Activated T-helper 17 cell treated with anti-CD3 and anti-CD28 coated beads, Interleukin-2, amount 50 U/mL, for 72 hours (primary cell): Measurements from ENCODE around the gene NAA10. TPM values are rescaled to one million over a fixed set of nuclear protein-coding genes. Genes with fewer than 3 reads are reported as not detected.

Experiments used
- ATAC-seq: fragments of 150-1000 bp; cut with Tn5 transposase; replicated peaks from 2 replicates; pipeline ENCODE4 v1.10.0; 2021; ENCODE audit warnings: mild to moderate bottlenecking, moderate library complexity
- H3K27ac Mint-ChIP-seq: one replicate; pipeline ENCODE4 v1.8.0; 2022; ENCODE audit warnings: mixed read lengths
- H3K27me3 Mint-ChIP-seq: one replicate; pipeline ENCODE4 v1.8.0; 2022; ENCODE audit warnings: mixed read lengths
- H3K36me3 Mint-ChIP-seq: one replicate; pipeline ENCODE4 v1.8.0; 2022; ENCODE audit warnings: low read depth, mild to moderate bottlenecking, mixed read lengths
- H3K4me1 Mint-ChIP-seq: one replicate; pipeline ENCODE4 v1.8.0; 2022; ENCODE audit warnings: mixed read lengths
- H3K4me3 Mint-ChIP-seq: one replicate; pipeline ENCODE4 v1.8.0; 2022; ENCODE audit warnings: mild to moderate bottlenecking, mixed read lengths
- H3K9me3 Mint-ChIP-seq: one replicate; pipeline ENCODE4 v1.8.0; 2022; ENCODE audit warnings: mixed read lengths
- total RNA-seq, 2 donors: library from RNA; stranded (reverse); gene quantifications; one replicate each; pipeline ENCODE4 v1.2.3, GENCODE V29; 2022

Gene NAA10
- total RNA-seq, 2 donors from 2014 or later: 74.7 to 146 TPM

GRCh38 chrX:153931748-153932147, 3.1 kb downstream of the NAA10 start:
- peaks cover 49% of the 10 kb centered on the region for H3K36me3 Mint-ChIP-seq
- H3K4me3 Mint-ChIP-seq: peak overlapping the region; percentile 17
- H3K27me3 Mint-ChIP-seq: no peaks in the 10 kb centered on the region
- H3K9me3 Mint-ChIP-seq: no peaks in the 10 kb centered on the region
- ATAC-seq: no peak
- peak overlapping the region; percentile 83 for H3K27ac Mint-ChIP-seq
- H3K4me1 Mint-ChIP-seq: peaks cover 6% of the 10 kb centered on the region

GRCh38 chrX:153931151-153931550, 3.7 kb downstream of the NAA10 start:
- Mint-ChIP-seq H3K27ac (peak overlapping the region; percentile 83), H3K9me3 (no peaks in the 10 kb centered on the region), H3K4me1 (peaks cover 6% of the 10 kb centered on the region), H3K36me3 (peaks cover 49% of the 10 kb centered on the region), H3K4me3 (peak overlapping the region; percentile 17), H3K27me3 (no peaks in the 10 kb centered on the region)
- ATAC-seq: no peak

GRCh38 chrX:153930011-153930910, 4.6 kb downstream of the NAA10 start:
- Mint-ChIP-seq H3K36me3 (peaks cover 49% of the 10 kb centered on the region), H3K27me3 (no peaks in the 10 kb centered on the region), H3K27ac (no peak overlapping the region), H3K9me3 (no peaks in the 10 kb centered on the region), H3K4me1 (peaks cover 6% of the 10 kb centered on the region), H3K4me3 (no peak overlapping the region)
- ATAC-seq: no peak

GRCh38 chrX:153929576-153929975, 5.3 kb downstream of the NAA10 start:
- ATAC-seq: no peak
- H3K9me3 Mint-ChIP-seq: no peaks in the 10 kb centered on the region
- peaks cover 6% of the 10 kb centered on the region for H3K4me1 Mint-ChIP-seq
- no peak overlapping the region for H3K27ac Mint-ChIP-seq
- no peaks in the 10 kb centered on the region for H3K27me3 Mint-ChIP-seq
- peaks cover 52% of the 10 kb centered on the region for H3K36me3 Mint-ChIP-seq
- peak overlapping the region; percentile 88 for H3K4me3 Mint-ChIP-seq

- H3K4me1 Mint-ChIP-seq: peaks cover 6% of the 10 kb centered on the region
These were observed 6.0 kb downstream of the NAA10 start for GRCh38 chrX:153928846-153929245.

GRCh38 chrX:153927922-153928760, 6.7 kb downstream of the NAA10 start:
- peak; percentile 83 for ATAC-seq
- H3K9me3 Mint-ChIP-seq: no peaks in the 10 kb centered on the region
- H3K27me3 Mint-ChIP-seq: no peaks in the 10 kb centered on the region
- peak overlapping the region; percentile 88 for H3K4me3 Mint-ChIP-seq
- peaks cover 6% of the 10 kb centered on the region for H3K4me1 Mint-ChIP-seq
- H3K36me3 Mint-ChIP-seq: peaks cover 55% of the 10 kb centered on the region
- peak overlapping the region; percentile 91 for H3K27ac Mint-ChIP-seq

More at GRCh38 chrX:153928846-153929245, 6.0 kb downstream of the NAA10 start:
- Mint-ChIP-seq H3K4me3 (peak overlapping the region; percentile 88), H3K36me3 (peaks cover 53% of the 10 kb centered on the region), H3K27ac (peak overlapping the region; percentile 60), H3K9me3 (no peaks in the 10 kb centered on the region), H3K27me3 (no peaks in the 10 kb centered on the region)
- no peak for ATAC-seq

- H3K4me1 Mint-ChIP-seq: peaks cover 8% of the 10 kb centered on the region
- peak overlapping the region; percentile 88 for H3K4me3 Mint-ChIP-seq
- ATAC-seq: no peak
- H3K27me3 Mint-ChIP-seq: no peaks in the 10 kb centered on the region
- H3K36me3 Mint-ChIP-seq: peaks cover 50% of the 10 kb centered on the region
- H3K27ac Mint-ChIP-seq: peak overlapping the region; percentile 91
- H3K9me3 Mint-ChIP-seq: no peaks in the 10 kb centered on the region
These were observed 7.2 kb downstream of the NAA10 start for GRCh38 chrX:153927672-153927921.

- peak overlapping the region; percentile 88 for H3K4me3 Mint-ChIP-seq
- no peaks in the 10 kb centered on the region for H3K27me3 Mint-ChIP-seq
- ATAC-seq: peak; percentile 48
- peak overlapping the region; percentile 91 for H3K27ac Mint-ChIP-seq
- no peaks in the 10 kb centered on the region for H3K9me3 Mint-ChIP-seq
- peaks cover 10% of the 10 kb centered on the region for H3K4me1 Mint-ChIP-seq
- H3K36me3 Mint-ChIP-seq: peaks cover 44% of the 10 kb centered on the region
These were observed 7.8 kb downstream of the NAA10 start for GRCh38 chrX:153926858-153927671.

GRCh38 chrX:153926552-153926857, 8.3 kb downstream of the NAA10 start:
- H3K4me1 Mint-ChIP-seq: peaks cover 7% of the 10 kb centered on the region
- no peaks in the 10 kb centered on the region for H3K9me3 Mint-ChIP-seq
- no peaks in the 10 kb centered on the region for H3K27me3 Mint-ChIP-seq
- peak overlapping the region; percentile 91 for H3K27ac Mint-ChIP-seq
- H3K4me3 Mint-ChIP-seq: peak overlapping the region; percentile 88
- peak; percentile 3 for ATAC-seq
- H3K36me3 Mint-ChIP-seq: peaks cover 39% of the 10 kb centered on the region

- peak; percentile 11 for ATAC-seq
- H3K36me3 Mint-ChIP-seq: peaks cover 36% of the 10 kb centered on the region
- peak within 1 kb of the TSS; percentile 88 for H3K4me3 Mint-ChIP-seq
- H3K27ac Mint-ChIP-seq: peak within 1 kb of the TSS; percentile 91
- H3K4me1 Mint-ChIP-seq: peaks cover 4% of the 10 kb centered on the region
- H3K27me3 Mint-ChIP-seq: no peaks in the 10 kb centered on the region
- H3K9me3 Mint-ChIP-seq: no peaks in the 10 kb centered on the region
These were observed 8.9 kb downstream of the NAA10 start, which contains the start of gene ARHGAP4 for GRCh38 chrX:153925739-153926551. ARHGAP4 (minus strand) TSS chrX:153926264; CDS start chrX:153926202, 62 bp downstream.

- Mint-ChIP-seq H3K27me3 (no peaks in the 10 kb centered on the region), H3K36me3 (peaks cover 37% of the 10 kb centered on the region), H3K27ac (peak overlapping the region; percentile 83), H3K4me3 (peak overlapping the region; percentile 88), H3K4me1 (peaks cover 4% of the 10 kb centered on the region), H3K9me3 (no peaks in the 10 kb centered on the region)
- ATAC-seq: no peak
These were observed 9.5 kb downstream of the NAA10 start for GRCh38 chrX:153925387-153925738.

- Mint-ChIP-seq H3K27ac (peak overlapping the region; percentile 83), H3K36me3 (peaks cover 47% of the 10 kb centered on the region), H3K4me3 (peak overlapping the region; percentile 88), H3K9me3 (no peaks in the 10 kb centered on the region), H3K27me3 (no peaks in the 10 kb centered on the region), H3K4me1 (peaks cover 4% of the 10 kb centered on the region)
- ATAC-seq: no peak
These were observed 10.5 kb downstream of the NAA10 start for GRCh38 chrX:153924149-153924861.
